Measurements from ENCODE around the gene PGLYRP2.
A peak's percentile ranks its signal among the peaks of the same experiment; 100 is the strongest.

Gene PGLYRP2

DNA sequence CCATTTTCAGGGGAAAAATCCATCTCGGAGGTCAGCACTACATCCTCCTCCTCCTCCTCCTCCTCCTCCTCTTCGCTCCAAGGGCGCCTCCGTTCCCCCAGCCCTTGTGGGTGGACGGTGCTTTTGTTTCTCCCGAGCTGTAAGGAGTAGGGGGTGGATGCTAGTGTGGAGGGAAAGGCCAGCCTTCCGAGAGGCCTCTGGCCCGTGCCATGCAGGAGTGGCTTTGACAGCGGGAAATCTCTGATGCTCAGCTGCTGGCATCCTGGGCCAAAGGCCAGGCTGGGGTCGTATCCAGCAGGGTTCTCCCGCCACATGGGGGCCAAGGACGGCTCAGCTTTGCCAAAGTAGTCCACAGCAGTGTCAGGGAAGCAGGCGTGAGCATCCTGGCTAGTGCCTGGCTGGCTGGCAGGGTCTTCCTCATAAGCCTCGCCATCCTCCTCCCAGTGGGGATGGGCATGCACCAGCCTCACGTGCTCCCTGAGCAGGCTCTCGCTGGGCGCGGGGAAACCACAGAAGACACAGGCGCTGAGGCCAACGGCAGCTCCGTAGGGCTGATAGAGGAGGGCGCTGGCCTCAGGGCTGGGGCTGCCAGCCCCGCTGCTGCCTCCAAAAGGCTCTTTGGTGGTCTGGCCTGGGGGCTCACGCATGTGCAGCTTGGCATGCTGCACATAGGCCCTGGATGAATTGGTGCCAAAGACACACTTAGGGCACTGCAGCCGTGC, 40.1 kb downstream of the PGLYRP2 start:
- no peak for DNase-seq (ENCODE audit: low spot score)

DNA sequence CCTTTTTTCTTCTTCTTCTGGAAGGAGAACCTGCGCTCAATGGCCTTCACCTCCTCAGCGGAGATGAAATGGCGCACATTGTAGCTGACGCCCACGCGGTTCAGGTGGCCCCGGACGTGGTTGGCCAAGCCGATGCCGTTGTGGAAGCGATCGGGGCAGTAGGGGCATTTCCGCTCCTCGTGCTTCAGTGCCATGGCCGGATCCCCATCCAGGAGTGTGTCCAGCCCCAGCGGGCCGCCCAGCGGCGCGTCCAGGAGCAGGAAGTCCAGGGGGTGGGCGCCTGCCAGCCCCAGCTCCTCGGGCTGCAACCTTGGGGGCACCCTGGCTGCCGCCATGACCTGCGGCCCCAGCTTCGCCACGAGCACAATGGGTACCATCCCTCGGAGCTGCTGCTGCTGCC, 40.7 kb downstream of the PGLYRP2 start:
- DNase-seq (ENCODE audit: low spot score) = no peak

DNA sequence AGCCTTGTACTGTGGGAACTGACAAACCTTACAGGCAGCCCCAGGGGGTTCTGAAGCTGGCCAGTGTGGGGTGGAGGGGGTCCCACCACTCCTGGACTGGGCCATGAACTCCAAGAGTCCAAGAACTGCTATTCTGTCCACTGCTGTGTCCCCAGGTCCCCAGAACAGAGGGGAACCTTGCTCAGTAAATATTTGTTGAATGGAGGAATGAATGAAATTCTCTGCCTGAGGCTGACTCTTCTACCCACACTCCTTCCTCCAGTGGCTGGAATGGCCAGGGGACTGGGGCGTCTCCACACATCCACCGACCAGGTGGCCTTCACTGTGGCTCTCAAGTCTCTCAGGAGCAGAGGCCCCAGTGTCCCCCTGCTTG, 41.2 kb downstream of the PGLYRP2 start:
- DNase-seq (ENCODE audit: low spot score) = no peak

DNA sequence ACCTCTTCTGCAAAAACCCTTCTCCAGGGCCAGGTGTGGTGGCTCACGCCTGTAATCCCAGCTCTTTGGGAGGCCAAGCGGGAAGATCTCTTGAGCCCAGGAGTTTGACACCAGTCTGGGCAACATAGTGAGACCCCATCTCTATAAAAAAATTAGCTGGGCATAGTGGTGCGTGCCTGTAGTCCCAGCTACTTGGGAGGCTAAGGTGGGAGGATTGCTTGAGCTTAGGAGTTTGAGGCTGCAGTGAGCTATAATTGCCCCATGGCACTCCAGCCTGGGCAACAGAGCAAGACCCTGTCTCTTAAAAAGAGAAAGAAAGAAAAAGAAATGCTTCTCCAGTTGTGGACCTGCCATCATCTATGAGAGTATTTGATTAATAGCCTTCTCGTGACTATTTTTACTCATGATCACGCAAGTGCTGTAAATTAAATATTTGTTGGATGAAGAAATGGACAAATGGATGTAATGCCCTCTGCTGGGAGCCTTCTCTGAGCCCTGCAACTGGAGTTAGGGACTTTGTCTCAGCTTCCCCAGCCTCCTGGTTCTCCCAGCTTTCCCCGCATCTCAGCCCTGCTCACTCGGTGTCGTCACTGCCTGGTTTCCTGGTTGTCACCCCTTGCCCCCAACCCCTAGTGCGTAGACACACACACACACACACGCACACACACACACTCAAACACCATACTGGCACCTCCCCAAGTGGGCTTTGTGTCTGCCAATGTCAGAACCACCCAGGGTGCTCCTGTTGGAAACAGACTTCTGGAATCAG, 41.8 kb downstream of the PGLYRP2 start:
- DNase-seq (ENCODE audit: low spot score) = no peak

DNA sequence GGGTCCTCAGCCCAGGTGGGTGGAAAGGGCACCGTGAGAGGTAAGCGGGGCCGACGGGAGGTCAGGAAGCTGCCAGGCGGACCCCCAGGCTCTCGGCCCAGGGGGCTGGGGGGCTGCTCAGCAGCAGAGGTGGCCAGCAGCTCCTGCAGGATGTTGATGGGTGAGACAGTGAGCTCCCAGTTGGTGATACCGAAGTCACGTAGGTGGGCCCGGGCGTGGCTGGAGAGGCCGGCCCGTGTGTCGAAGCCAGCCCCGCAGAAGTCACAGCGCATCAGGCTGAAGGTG, 42.5 kb downstream of the PGLYRP2 start:
- DNase-seq (ENCODE audit: low spot score) = no peak

DNA sequence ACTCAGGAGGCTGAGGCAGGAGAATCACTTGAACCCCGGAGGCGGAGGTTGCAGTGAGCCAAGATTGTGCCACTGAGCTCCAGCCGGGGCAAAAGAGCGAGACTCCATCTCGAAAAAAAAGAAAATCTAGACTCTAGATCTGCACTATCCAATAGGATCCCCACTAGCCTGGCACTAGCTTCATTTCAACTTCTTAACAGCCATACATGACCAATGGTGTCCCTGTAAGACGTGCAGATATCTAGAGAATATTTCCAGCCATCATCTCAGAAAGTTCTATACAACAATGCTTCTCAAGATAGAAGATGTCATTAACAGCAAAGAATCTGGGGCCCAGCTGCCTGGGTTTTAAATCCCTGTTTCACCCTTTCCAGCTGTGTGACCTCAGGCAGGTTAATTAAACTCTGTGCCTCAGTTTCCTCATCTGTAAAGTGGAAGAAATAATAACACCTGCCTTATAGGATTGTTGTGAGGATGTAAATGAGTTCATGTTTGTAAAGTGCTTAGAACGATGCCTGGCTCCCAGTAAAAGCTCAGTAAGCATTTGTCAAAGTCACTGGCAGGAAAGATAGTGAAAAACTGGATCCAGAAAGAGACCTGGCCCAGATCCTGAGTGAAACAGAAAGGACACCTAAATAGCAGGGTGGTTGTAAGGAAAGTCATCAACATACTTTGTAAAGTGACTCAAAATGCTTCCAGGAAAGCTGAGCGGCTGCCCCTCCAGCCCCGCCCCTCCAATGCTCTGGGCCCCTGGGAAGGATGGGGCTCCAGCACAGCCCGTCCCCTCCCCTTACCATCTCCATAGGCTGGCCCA, 43.1 kb downstream of the PGLYRP2 start:
- no peak for DNase-seq (ENCODE audit: low spot score)

DNA sequence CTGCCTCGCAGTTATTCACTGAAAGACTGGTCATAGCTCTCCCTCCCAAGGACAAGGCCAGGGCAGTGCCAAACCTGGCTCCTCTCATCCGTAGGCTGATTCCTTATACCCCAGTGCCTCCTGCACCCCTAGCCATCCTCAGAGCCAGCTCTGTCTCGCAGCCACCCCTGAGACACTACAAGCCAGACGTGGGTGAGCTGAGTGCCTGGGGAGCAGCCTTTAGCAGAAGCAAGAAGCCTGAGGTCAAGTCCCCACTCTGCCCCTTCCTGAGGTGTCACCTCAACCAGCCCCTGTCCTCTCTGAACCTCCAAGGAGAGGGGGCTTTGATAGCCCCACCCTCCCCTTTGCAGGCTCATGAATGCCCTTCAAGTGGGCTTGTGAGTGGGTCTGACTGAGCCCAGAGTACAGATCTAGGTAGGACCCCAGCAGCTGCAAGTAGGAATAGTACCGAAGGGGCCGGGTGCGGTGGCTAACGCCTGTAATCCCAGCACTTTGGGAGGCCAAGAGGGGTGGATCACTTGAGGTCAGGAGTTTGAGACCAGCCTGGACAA, 45.7 kb downstream of the PGLYRP2 start:
- DNase-seq (ENCODE audit: low spot score) = no peak

DNA sequence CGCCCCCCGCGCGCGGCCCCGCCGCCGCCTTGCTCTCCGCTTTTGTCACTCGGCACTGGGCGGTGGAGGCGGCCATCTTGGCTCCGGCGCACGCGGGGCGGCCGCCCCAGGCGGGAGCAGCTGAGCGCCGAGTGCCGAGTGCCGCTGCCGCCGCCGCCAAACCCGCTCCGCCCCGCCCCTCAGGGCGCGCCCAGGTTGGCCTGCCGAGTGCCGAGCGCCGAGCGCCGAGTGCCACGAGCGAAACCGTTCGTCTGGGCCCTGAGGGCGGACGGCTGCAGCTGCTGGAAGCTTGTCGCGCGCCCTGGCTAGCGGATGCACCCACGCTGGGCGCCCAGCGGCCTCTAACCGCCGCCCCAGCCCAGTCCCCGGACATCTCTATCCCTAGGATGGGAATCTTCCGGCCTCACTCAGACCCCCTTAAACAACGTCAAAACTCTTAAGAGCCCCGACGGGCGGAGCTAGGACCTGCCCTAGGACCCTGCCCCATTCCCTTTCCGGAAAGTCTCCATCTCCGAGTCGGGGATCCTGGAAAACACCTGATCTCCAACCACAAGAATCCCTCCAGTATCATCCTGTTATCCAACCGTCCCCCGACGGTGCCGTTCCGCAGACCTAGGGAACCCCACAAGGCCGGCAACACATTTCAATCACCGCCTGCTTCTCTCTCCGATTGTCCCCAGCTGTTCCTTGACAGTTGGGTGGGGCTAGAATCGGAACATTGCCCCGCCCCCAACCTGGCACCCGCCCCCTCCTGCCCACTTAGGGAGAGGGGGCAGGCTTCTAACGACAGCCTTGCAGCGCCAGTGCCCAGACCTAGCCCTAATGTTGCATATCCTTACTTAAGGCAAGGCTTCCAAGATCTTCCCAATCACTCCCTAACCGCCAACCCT, 46.4 kb downstream of the PGLYRP2 start:
- peak; percentile 99 for DNase-seq (ENCODE audit: low spot score)

DNA sequence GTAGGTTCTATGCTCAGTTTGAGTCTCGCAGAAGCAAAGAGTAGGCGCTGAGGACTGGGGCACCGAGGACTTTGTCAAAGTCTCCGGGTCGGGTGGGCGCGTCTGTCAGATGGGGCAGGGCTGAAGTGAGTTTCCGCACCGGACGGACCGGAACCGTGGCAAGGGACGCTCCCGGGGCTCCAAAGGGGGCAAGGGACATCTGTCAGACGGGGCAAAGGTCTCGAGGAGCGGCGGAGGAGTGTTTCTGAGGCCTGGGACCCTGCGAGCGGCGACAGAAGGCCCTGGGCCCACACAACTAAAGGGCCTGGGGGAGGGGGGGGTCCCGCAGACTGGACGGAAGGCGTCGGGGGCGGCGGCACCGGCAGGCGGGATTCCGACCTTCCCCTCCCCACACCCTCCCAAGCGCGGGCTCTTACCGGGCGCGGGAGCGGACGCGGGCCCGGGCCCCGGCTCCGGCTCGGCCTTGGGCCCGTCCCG, 47.2 kb downstream of the PGLYRP2 start:
- peak; percentile 79 for DNase-seq (ENCODE audit: low spot score)

DNA sequence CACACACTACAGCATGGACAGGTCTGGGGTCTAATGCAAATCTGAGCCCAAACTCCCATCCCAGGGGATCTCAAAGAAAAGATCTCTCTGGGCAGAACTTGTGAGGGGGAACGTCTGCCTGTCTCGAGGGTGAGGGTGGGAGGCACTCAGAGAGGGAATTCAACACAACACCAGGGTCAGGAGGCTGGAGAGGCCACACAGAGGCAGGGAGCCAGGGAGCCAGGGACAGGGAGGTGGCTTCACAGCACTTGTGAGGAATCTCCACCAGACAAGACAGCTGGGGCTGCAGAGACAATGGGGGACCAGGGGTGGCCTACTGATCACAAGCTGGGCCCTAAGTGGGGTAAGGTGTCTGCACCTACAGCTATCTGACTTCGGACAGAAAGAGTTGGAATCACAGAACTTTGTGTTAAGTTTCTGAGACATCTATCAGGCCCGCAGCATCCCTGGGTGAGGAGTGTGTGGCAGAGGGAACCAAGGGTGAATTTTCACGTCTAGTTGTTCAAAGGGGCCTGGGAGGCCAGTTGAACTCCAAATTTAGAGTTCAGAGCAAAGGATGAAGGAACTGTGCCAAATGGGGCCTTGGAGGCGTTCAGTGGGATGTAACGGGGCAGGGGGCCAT, 47.8 kb downstream of the PGLYRP2 start:
- DNase-seq (ENCODE audit: low spot score) = no peak

DNA sequence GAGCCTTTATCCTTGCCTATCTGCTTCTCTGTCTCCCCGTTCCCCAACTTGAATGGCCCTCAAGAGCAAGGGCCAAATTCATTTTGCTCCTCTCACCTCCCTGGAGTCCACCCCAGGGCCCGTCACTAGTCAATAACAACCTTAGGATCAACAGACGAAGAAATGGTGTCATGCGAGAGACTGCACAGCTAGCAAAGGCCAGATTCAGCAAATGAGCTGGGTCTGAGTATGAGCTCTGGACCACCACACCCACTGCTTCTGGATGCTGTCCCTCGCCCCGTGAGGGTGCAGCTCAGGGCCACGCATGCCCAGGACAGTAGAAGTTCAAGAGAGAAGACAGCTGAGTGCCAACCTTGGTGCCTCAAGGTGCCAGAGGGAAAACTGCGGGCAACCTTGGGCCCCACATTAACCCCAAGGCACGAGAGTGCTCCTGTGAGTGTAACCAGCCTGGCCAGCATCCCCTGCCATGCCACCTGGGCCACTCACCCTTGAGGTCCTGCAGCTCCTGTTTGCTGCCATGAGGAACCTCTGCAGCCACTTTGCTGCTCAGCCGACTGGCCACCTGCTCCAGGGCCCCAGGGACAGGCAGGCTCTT, 48.7 kb downstream of the PGLYRP2 start:
- DNase-seq (ENCODE audit: low spot score) = no peak

DNA sequence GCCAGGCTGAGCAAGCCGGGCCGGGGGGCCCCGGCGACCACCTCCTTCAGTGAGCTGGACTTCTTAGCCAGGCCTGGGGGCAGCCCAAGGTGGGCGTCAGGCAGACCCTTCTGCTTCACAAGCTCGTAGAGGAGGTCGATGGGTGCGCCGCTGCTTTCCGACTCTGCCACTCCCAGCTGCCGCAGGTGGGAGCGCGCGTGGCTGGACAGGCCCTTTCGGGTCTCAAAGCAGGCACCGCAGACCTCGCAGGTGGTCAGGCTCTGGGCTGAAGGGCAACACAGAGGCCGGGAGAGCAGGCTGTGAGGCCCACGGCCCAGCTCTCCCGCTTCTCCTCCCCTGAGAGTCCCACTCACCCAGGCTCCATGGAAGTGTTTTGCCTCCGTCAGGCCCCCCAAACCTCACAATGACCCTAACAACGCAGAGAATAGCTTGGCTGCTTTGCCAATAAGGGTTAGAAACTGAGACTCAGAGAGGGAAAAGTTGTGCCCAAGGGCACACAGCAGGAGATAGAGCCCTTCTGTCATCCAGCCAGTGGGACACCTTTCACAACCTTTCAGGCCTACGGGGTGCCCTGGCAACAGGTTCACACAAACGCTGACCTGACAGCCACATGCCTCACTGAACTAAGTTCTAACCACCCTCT, 49.4 kb downstream of the PGLYRP2 start:
- DNase-seq (ENCODE audit: low spot score) = no peak

DNA sequence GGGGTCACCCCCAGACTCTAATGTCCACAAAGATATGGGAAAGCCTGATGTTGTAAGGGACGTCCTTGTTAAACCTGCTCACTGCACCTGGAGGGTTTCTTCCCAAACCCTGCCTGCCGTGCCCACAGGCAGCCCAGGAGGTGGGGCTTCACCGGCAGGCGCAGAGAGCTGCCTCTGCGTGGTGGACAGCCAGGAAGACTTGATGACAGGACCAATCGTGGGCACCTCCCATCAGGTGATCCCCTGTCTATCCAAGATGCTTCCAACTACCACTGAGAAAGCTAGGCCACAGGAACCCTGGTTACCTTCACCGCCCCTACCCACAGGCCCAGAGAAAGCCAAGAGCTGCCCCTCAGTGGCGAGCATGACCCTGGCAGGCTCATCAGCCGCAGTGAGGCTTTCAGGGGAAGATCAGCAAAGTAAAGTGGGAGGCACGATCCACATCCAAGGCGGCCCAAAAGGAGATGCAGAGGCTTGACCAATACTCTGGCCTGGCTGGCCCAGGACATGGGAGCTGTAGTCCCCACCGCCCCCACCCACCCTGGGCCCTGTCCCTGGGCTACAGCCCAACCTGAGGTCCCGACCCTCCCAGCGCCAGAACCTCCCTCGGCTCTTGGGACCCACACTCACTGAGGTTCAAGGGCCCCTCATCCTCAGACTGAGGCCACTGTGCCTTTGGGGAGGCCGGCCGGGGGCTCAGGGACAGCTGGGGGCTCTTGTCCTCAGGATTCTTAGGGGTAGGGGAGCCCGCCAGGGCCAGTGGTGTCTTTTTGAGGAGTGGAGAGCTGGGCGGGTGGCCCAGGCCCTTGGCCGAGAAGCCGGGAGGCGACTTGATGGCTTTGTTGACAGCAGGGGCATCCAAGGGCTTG, 50.1 kb downstream of the PGLYRP2 start:
- no peak for DNase-seq (ENCODE audit: low spot score)

DNA sequence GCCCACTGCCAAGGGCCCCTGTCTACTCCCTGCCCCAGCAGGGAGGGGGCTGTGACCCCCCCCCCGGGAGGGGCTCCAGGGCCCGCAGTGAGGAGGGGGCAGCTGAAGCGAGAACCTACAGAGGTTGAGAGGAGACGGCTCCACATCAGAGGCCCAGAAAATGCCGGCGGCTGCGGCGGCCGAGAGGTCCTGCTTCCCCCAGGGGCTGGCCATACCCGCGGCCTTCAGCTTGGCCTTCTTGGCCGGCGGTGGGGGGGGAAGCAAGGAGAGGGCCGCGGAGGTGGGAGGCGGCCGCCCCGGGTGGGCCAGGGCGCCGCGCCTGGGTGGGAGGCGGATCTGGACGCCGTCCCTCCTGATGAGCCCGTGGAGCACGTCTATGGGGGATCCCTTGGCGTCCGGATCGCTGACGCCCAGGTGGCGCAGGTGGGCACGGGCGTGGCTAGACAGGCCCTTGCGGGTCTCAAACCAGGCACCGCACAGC, 51.3 kb downstream of the PGLYRP2 start:
- no peak for DNase-seq (ENCODE audit: low spot score)

DNA sequence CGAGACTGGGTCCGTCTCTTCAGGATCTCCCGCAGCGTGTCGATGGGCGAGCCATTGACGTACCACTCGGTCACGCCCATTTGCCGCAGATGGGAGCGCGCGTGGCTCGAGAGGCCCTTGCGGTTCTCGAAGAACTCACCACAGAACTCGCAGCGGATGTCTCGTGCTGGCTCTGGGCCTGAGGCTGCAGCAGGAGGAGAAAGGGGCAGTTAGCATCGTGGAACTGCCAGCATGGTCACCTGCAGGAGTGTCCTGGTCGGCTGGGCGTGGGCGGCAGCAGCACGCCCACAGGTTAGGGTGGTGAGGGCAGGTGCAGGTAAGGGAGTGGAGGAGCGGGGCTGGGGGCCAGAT, 52.0 kb downstream of the PGLYRP2 start:
- no peak for DNase-seq (ENCODE audit: low spot score)

DNA sequence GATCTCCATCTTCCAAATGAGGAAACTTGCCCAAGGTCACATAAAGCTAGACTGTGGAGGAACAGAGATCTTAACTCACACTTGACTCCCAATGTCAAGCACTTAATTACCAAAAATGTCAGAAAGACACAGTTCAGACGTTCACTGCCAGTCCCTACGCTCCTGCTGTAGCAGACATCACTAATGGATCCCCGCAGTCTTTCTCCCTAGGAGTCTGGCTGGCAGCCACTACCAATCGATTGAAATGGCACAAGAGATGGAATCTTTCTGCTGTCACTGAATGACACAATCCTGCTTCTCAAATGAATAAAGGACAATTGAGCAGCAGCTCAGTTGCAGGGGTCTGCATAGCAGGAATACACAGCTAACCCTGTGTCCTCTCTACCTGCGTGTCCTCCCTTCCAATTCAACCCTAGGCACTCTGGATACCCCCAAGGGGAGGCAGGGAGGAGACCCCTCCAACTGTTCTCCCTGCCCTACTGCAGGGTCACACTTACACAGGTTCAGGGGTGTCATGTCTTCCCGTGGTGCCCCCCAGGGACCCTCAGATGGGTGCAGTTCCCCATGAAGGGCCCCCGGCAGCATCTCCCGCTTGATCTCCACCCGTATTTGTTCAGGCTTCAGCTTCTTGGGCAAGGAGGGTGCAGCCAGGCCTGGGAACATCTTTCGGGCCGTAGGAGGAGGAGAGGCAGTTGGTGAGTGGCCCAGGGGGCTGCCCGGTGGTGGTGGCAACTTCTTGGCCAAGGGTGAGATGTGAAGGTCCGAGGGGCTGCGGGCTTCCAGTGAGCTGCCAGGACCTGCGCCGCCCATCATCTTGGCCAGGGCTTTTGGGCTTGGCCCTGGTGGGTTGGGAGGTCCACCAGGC, 52.6 kb downstream of the PGLYRP2 start:
- no peak for DNase-seq (ENCODE audit: low spot score)

DNA sequence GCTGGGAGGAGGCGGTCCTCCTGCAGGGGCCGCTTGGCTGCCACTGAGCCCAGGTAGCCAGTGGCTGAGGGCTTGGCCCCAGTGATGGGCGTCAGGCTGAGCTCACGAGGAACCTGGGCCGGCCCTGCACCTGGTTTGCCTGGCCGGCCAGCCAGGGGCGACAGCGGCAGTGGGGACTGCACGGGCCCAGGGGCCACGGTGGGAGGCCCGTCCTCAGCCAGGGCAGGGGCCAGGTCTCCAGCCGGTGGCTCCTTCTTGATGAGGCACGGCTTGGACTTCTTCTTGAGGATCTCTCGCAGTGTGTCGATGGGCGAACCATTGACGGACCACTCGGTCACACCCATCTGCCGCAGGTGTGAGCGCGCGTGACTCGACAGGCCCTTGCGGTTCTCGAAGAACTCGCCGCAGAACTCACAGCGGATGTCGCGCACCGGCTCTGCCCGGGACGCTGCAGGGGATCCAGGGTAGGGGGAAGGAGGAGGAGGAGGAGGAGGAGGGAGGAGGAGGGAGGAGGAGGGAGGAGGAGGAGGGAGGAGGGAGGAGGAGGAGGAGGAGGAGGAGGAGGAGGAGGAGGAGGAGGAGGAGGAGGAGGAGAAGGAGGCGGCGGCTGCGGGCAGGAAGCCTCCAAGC, 53.9 kb downstream of the PGLYRP2 start:
- DNase-seq (ENCODE audit: low spot score) = no peak
